ENCODE measurements around the gene SERPING1.

DNA sequence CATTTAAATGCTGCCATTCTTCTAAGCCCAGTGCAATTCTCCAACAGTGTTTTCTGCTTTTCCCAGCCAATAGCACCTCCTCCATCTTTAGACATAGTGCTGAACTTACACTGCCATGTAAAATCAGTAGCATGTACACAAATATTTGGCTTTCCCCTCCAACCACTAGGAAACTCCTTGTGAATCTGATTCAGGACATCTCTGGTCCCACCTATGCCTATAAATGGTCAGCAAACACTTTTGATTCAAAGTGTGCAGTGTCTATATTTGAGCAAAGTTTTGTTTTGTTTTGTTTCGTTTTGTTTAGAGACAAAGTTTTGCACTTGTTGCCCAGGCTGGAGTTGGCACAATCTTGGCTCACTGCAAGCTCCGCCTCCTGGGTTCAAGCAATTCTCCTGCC, 27.4 kb downstream of the SERPING1 start:
- TF ChIP-seq, protein P1, sequence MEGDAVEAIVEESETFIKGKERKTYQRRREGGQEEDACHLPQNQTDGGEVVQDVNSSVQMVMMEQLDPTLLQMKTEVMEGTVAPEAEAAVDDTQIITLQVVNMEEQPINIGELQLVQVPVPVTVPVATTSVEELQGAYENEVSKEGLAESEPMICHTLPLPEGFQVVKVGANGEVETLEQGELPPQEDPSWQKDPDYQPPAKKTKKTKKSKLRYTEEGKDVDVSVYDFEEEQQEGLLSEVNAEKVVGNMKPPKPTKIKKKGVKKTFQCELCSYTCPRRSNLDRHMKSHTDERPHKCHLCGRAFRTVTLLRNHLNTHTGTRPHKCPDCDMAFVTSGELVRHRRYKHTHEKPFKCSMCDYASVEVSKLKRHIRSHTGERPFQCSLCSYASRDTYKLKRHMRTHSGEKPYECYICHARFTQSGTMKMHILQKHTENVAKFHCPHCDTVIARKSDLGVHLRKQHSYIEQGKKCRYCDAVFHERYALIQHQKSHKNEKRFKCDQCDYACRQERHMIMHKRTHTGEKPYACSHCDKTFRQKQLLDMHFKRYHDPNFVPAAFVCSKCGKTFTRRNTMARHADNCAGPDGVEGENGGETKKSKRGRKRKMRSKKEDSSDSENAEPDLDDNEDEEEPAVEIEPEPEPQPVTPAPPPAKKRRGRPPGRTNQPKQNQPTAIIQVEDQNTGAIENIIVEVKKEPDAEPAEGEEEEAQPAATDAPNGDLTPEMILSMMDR (IDR thresholded peaks at IDR 0.05; ENCODE audit: insufficient read depth, low read length, poor library complexity, severe bottlenecking): no peak
- TF ChIP-seq EZH2phosphoT487 (conservative IDR thresholded peaks at IDR 0.05; ENCODE audit: low read length): no peak

All from SU-DHL-6 (cell line).